Thoracic aorta (tissue), 2 donors: Measurements from ENCODE around the gene CYBC1. TPM values are rescaled to one million over a fixed set of nuclear protein-coding genes. Genes with fewer than 3 reads are reported as not detected.
A peak's percentile ranks its signal among the peaks of the same experiment; 100 is the strongest.
"Not testable (repeated sequence)": the region's sequence is repeated elsewhere in the genome, so short reads cannot be mapped to it uniquely, and the experiment has no call there.

Experiments used
- ATAC-seq: fragments of 150-250 bp; one replicate; pipeline ENCODE4 v1.8.0; 2017; ENCODE audit warnings: low read depth; ENCODE audit not compliant: insufficient number of reproducible peaks, low FRiP score
- DNase-seq: peaks from one replicate; pipeline ENCODE4 v3.0.0-alpha.2; 2020; ENCODE audit warnings: low spot score
- H3K27ac ChIP-seq, 2 donors: fragments of 200-600 bp; sonication (generic); 1 replicate in 1 of 2; 2 replicates in 1 of 2; pipeline ENCODE4 v1.5.1; 2016; ENCODE audit warnings: mild to moderate bottlenecking in 2 of 2, moderate library complexity in 2 of 2
- H3K27me3 ChIP-seq: fragments of 200-600 bp; sonication (generic); replicated peaks from 2 replicates; pipeline ENCODE4 v1.6.0; 2016; ENCODE audit warnings: mild to moderate bottlenecking; ENCODE audit not compliant: insufficient read depth
- H3K36me3 ChIP-seq: fragments of 200-600 bp; sonication (generic); one replicate; pipeline ENCODE4 v1.5.1; 2016
- H3K4me1 ChIP-seq, 2 donors: fragments of 200-600 bp; sonication (generic); 1 replicate in 1 of 2; 2 replicates in 1 of 2; pipeline versions ENCODE4 v1.5.1 to v1.6.0; 2016; ENCODE audit warnings: low read depth in 2 of 2, mild to moderate bottlenecking in 1 of 2; ENCODE audit not compliant: control insufficient read depth in 1 of 2
- H3K4me3 ChIP-seq: fragments of 200-600 bp; sonication (generic); 2 replicates; pipeline ENCODE4 v1.5.1; 2016; ENCODE audit warnings: mild to moderate bottlenecking
- H3K9me3 ChIP-seq: fragments of 200-600 bp; sonication (generic); 2 replicates; pipeline ENCODE4 v1.5.1; 2016
- CTCF ChIP-seq: fragments of 200-600 bp; sonication (generic); IDR thresholded peaks from one replicate; pipeline ENCODE4 v1.5.1; 2019; ENCODE audit warnings: antibody characterized with exemption
- total RNA-seq, 2 donors: library from RNA; depleted of rRNA; stranded (reverse); fragments of >200 nt; gene quantifications; one replicate each; pipeline versions ENCODE4 v1.1.0 to v1.2.3, GENCODE V29; 2016

The CYBC1 gene
- total RNA-seq, 2 donors from 2014 or later: 84.6 to 178 TPM

- TF ChIP-seq CTCF: no peak
- H3K4me3 ChIP-seq: no peak overlapping the region
- no peaks in the 10 kb centered on the region for H3K27me3 ChIP-seq
- no peak for DNase-seq
- H3K9me3 ChIP-seq: no peaks in the 10 kb centered on the region
- H3K4me1 ChIP-seq: peaks cover 3 to 8% of the 10 kb centered on the region in 2 donors
- ATAC-seq: no peak
- H3K27ac ChIP-seq: peak overlapping the region in 1 of 2 donors; percentile 50
- H3K36me3 ChIP-seq: peaks cover 41% of the 10 kb centered on the region
Measured at GRCh38 chr17:82464567-82464929, 14.0 kb upstream of the CYBC1 start.

- H3K27ac ChIP-seq: peak overlapping the region in 1 of 2 donors; percentile 50
- H3K9me3 ChIP-seq: no peaks in the 10 kb centered on the region
- peaks cover 8 to 13% of the 10 kb centered on the region in 2 donors for H3K4me1 ChIP-seq
- ATAC-seq: no peak
- no peak overlapping the region for H3K4me3 ChIP-seq
- DNase-seq: no peak
- H3K27me3 ChIP-seq: no peaks in the 10 kb centered on the region
- no peak for TF ChIP-seq CTCF
- H3K36me3 ChIP-seq: peaks cover 36% of the 10 kb centered on the region
Measured at GRCh38 chr17:82463925-82464566, 13.5 kb upstream of the CYBC1 start.

GRCh38 chr17:82463391-82463790 is 12.8 kb upstream of the CYBC1 start:
- no peak for DNase-seq
- Histone ChIP-seq H3K27me3 (no peaks in the 10 kb centered on the region), H3K9me3 (no peaks in the 10 kb centered on the region), H3K4me1 (peaks cover 8 to 13% of the 10 kb centered on the region in 2 donors), H3K4me3 (no peak overlapping the region), H3K27ac (peak overlapping the region in 1 of 2 donors; percentile 50), H3K36me3 (peaks cover 30% of the 10 kb centered on the region)
- ATAC-seq: no peak
- TF ChIP-seq CTCF: no peak

- ATAC-seq (no peak), DNase-seq (no peak)
- peaks cover 28% of the 10 kb centered on the region for H3K36me3 ChIP-seq
- H3K27ac ChIP-seq: no peak overlapping the region
- no peaks in the 10 kb centered on the region for H3K9me3 ChIP-seq
- H3K4me3 ChIP-seq: no peak overlapping the region
- no peak for TF ChIP-seq CTCF
- peaks cover 16 to 18% of the 10 kb centered on the region in 2 donors for H3K4me1 ChIP-seq
- no peaks in the 10 kb centered on the region for H3K27me3 ChIP-seq
Measured at GRCh38 chr17:82461827-82462524, 11.4 kb upstream of the CYBC1 start.

DNA sequence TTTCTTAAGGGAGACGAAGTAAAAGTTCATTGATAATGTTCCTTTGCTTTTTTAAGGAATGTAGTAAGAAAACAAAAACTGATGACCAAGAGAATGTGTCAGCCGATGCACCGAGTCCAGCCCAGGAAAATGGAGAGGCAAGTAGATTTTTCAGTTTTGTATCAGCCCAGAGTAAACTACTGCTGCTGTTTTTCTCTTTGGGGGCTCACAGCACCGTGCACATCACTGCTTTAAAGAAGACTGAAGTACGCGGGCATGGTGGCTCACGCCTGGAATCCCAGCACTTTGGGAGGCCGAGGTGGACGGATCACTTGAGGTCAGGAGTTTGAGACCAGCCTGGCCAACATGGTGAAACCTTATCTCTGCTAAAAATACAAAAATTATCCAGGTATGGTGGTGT is 9.4 kb upstream of the CYBC1 start:
- H3K27me3 ChIP-seq, H3K4me3 ChIP-seq, DNase-seq, H3K27ac ChIP-seq, ATAC-seq, H3K9me3 ChIP-seq: not testable (repeated sequence)
- Histone ChIP-seq H3K4me1 (peaks cover 17 to 18% of the 10 kb centered on the region in 2 donors), H3K36me3 (peaks cover 19% of the 10 kb centered on the region)
